Stimulated activated CD8-positive, alpha-beta memory T cell treated with anti-CD3 and anti-CD28 coated beads, Interleukin-15, amount 100 ng/mL, for 48 hours (primary cell): Measurements from ENCODE around the gene CNGA4.
"Not testable (repeated sequence)": the region's sequence is repeated elsewhere in the genome, so short reads cannot be mapped to it uniquely, and the experiment has no call there.

Experiments used
- DNase-seq, 2 donors: peaks; one replicate each; pipeline ENCODE4 v3.0.0-alpha.2; 2020; ENCODE audit warnings: low read depth in 2 of 2

The CNGA4 gene

GRCh38 chr11:6225896-6226295, 13.0 kb upstream of the CNGA4 start:
- no peak for DNase-seq

GRCh38 chr11:6228520-6228919, 10.4 kb upstream of the CNGA4 start:
- DNase-seq, result no peak

GRCh38 chr11:6229911-6230310, 9.0 kb upstream of the CNGA4 start:
- no peak for DNase-seq

- DNase-seq, result no peak
These were observed 6.0 kb upstream of the CNGA4 start for GRCh38 chr11:6232899-6233298.

DNA sequence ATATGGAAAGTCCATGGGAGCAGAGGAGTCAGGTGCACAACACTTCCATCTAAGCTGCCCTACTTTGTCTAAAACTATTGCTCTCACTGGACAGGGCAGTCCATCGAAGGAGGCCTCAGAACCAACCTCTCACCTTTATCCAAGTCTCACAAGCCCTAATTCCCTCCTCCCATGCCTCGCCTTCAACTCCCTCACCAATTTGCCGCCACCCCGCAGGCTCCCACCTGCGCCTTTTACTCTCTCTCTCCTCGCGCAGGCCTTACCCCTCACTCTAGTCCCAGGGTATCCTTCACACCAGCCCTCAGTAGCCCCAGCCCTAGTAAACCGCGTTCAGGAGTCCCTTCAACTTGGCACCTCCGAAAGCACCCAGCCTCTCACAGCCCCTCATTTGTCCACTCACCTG, 4.9 kb upstream of the CNGA4 start:
- no peak for DNase-seq

DNA sequence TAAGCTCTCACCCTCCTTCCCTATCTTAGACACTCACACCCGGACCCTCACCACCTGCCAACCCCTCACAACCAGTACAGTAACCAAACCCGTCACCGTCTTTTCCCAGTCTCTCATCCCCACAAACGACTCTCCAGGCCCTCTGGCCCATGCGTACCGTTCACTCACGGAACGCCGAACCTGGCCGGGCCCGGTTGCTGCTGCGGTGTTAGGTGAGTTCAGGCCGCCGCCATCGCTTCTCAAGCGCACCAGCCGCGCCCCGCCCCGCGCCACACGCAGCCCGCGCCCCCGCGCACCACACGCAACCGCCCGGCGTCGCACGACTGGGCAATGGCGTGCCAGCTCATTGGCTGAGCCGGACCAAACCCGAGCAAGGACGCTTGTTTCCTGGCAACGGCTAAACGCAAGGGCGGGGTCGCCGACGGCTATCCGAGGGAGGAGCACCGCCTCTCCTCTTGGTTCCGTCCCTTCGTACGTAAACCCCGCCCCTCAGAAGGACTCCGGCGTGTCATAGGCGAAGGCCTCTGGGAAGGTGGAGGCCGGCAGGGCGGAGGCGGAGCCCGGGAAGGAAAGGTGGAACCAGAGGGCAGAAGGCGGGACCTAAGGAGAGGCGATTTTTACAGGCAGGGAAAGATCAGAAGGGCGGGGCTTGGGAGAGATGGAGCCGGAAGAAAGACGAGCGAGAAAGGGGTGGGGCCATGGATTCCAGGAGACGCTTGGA, 4.3 kb upstream of the CNGA4 start, which contains the start of gene FHIP1B:
FHIP1B (minus strand) TSS at position 250 of the 721 bp plus-strand sequence. CDS start 10,120 bp downstream, outside the sequence.
- DNase-seq, result peak; percentile 100

DNA sequence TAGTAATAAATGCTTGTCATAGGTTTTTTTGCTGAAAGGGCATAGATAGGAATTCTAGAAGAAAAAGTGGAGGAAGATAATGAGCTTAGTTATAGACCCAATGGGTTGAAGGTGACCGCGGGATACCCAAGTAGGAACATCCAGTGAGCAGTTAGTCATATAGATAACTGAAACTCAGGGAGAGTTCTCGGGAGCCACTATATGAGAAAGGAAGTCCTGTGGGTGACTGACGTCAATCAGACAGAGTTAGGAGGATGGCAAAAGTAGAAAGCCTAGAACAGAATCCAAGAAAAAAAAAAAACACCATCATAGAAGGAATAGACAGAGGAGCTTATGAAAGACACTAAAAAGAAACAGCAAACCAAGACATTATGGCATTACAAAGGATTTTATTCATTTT, 1.6 kb upstream of the CNGA4 start:
- DNase-seq, result no peak

GRCh38 chr11:6237761-6238302, 1.1 kb upstream of the CNGA4 start:
- no peak for DNase-seq

DNA sequence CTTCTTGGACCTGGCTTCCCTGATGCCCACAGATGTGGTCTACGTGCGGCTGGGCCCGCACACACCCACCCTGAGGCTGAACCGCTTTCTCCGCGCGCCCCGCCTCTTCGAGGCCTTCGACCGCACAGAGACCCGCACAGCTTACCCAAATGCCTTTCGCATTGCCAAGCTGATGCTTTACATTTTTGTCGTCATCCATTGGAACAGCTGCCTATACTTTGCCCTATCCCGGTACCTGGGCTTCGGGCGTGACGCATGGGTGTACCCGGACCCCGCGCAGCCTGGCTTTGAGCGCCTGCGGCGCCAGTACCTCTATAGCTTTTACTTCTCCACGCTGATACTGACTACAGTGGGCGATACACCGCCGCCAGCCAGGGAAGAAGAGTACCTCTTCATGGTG, 1.2 kb downstream of the CNGA4 start:
- DNase-seq, result no peak

DNA sequence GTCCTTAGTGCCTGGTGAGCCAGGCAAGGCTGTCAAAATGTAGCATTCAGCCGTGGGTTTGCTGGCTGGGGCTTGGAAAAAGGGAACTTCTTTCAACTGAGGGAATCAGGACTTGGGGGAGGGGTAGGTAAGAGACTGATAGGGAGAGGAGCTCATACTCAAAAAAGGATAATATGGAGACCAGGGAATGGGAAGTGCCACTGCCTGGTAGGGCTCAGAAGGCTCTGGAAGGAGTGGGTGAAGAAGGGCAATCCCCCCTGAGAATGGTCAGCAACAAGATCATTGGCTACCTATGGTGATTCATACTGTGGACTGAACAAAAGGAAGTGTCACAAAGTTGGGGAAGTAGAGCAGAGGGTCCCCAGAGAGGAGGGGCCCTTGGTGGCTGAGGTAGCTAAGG, 1.9 kb downstream of the CNGA4 start:
- no peak for DNase-seq

GRCh38 chr11:6241316-6241715, 2.4 kb downstream of the CNGA4 start:
- DNase-seq, result no peak

GRCh38 chr11:6245536-6245935, 6.6 kb downstream of the CNGA4 start:
- no peak for DNase-seq

DNA sequence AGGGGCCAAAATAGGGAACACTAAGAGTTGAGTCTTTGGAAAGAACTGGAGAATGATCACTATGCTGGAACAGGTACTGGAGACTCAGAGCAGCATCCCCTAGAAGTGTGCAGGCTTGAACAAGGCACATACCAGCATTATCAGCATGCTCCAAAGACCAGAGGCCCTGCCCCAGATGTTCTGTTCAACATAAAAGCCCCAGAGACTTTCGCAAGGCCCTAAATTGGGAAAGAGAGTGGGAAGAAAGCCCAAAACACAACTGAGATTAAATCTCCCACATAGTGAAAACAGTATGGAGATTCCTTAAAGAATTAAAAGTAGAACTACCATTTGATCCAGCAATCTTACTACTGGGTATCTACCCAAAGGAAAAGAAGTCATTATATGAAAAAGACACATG, 9.4 kb downstream of the CNGA4 start:
- DNase-seq, result no peak

- DNase-seq, result not testable (repeated sequence)
These were observed 10.0 kb downstream of the CNGA4 start for GRCh38 chr11:6248897-6249296.

GRCh38 chr11:6249770-6250555, 11.1 kb downstream of the CNGA4 start:
- no peak for DNase-seq

DNA sequence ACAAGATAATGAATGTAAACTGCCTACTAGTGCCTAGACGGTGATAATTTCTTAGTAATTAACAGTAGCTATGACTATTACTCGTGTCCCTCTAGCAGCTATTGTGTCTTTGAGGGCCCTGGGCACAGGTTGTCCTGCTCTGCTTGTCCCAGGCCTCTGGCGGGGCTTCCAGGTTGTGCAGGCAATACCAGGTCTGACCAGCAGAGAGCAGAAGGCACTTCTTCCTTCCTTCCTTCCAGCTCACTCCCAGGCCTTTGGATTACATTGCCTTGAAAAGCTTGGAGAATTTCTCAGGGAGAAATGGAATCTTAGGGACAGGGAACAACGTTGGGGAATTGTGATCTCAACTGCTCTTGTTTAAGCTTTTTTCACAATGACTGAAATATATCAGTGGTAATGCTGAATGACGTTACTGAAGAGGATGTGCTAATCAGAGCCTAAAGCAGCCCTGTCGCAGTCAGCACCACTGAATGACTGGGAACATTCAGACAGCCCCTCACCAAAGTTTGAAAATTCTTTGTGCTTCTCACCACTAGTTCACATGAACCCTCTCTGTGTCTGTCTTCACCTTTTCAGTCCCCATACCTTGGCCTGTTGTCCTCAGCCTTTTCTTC, 12.3 kb downstream of the CNGA4 start:
- DNase-seq, result peak in 1 of 2 donors; percentile 12

DNA sequence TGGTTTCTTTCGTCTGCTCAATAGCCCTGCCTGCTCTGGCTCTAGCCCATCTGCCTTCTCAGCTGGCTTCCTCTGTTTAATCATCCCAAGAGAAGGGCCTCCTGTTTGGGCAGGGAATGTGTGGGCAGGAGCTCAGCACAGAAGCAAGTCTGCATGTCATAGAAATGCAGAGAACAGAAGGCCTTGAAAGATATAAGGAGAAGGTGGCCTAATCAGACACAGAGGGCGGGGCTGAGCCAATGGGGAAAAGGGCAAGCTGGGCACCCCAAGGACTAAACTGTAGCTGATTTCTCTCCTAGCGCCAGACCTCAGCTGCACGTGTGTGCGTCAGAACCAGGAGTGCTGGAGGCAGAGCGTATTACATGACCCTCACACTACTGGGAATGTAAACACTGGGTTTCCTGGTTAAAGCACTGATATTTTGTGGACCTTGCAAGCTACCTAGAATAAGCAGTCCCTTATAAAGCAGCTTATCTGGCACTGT, 13.1 kb downstream of the CNGA4 start:
- DNase-seq, result no peak

DNA sequence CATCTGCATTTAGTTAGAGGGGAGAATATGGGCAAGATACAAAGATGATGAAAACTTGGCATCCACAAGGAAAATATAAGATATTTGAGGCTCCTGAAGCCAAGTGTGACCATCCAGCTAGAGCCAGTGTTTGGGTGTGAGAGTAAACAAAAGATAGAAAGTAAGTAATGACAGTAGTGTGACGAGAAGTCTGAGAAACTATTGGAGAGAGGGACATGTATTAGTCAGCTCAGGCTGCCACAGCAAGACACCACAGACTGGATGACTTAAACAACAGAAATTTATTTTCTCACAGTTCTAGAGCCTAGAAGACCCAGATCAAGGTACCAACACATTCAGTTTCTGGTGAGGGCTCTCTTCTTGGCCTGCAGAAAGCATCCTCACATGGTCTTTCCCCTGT, 14.3 kb downstream of the CNGA4 start:
- DNase-seq, result no peak

GRCh38 chr11:6258141-6258540, 19.3 kb downstream of the CNGA4 start:
- DNase-seq, result no peak

DNA sequence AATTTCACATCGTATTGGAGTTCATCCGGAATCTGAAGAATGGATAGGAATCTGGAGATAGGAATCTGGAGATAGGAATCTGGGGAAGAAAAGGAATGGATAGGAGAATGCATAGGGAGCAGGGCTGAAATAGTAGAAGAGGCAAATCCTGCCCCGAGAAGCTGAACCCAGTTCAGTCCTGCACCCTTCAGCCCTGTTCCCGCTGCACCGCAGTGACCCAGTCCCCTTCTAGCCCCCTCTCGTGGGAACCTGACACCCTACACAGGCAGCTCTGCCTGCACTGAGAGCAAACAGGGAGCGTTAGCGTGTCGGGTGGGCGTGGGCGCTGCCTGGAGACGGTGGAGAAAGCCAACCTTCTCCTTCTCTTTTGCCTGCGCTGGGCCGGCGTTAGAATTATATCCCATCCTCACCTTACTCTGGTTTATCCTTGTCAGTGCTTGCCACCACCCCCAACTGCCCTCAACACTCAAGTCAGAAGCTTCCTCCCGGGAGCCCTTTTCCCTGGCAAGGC, 19.7 kb downstream of the CNGA4 start:
- DNase-seq, result no peak

DNA sequence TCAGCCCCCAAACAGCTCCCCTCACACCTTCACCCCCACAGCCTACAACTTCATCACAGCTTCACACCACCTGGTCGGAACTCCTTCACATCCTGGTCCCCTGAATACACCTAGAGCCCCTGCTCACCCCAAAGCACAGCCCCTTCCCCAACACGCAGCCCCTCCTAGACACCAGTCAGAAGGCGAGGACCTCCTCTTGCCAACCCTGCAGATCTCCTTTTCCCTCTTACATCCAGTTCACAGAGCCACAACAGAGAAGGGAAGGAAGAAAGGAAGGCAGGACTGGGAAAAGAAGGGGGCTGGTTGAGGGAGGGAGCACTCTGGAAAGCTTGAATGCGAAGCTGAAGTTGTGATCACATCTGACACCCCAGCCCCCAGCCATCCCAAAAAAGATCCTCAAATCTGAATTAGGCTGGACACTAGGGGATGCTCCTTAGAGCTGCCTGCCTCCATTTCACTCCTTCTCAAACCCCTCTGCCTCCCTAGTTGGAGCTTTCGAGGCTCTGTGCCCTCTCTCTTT, 21.4 kb downstream of the CNGA4 start:
- DNase-seq, result no peak

DNA sequence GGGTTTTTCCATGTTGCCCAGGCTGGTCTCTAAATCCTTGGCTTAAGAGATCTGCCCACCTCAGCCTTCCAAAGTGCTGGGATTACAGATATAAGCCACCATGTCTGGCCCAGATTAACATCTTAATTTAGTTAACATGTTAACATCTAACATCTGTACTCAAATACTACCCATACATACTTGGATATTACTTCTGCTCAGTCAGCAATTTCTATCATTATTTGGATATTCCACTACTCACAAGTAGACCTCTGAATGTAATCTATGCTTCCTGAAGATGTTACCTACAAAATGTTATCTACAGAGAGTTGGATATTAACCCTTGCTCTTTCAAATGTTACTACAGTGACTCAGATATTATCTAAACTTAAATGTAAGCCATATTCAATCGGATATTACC, 24.8 kb downstream of the CNGA4 start:
- DNase-seq, result no peak
